HepG2 (cell line): ENCODE results near the gene PPP1R16B. TPM values are rescaled to one million over a fixed set of nuclear protein-coding genes. Genes with fewer than 3 reads are reported as not detected.

ENCODE experiments used
- AFF4 ChIP-seq: sonication (generic); formaldehyde crosslinking; IDR thresholded peaks from 2 replicates; pipeline ENCODE4 v1.4.0; 2020; ENCODE audit warnings: missing genetic modification reagents
- ATF7-NPFF ChIP-seq: sonication (generic); formaldehyde crosslinking; IDR thresholded peaks from 2 replicates; pipeline ENCODE4 v1.8.1; 2023; ENCODE audit warnings: mild to moderate bottlenecking, low read depth, missing genetic modification reagents, moderate library complexity
- ERF ChIP-seq: IDR thresholded peaks from 2 replicates; pipeline ENCODE4 v1.6.1; 2018; ENCODE audit warnings: missing biosample characterization, missing genetic modification reagents
- ETV6 ChIP-seq: sonication (generic); formaldehyde crosslinking; conservative IDR thresholded peaks from 2 replicates; pipeline ENCODE4 v1.4.0; 2020; ENCODE audit warnings: missing genetic modification reagents
- GATA4 ChIP-seq: sonication (generic); IDR thresholded peaks from 2 replicates; pipeline ENCODE4 v1.6.1; 2016; ENCODE audit warnings: antibody characterized with exemption, low read depth, borderline replicate concordance
- GMEB1 ChIP-seq: sonication (generic); formaldehyde crosslinking; IDR thresholded peaks from 2 replicates; pipeline ENCODE4 v1.5.1; 2020; ENCODE audit warnings: missing genetic modification reagents, mild to moderate bottlenecking, borderline replicate concordance
- GMEB2 ChIP-seq: IDR thresholded peaks from 2 replicates; pipeline ENCODE4 v1.6.1; 2016; ENCODE audit warnings: missing biosample characterization, missing genetic modification reagents, low read depth
- KDM4B ChIP-seq: sonication (generic); formaldehyde crosslinking; IDR thresholded peaks from 2 replicates; pipeline ENCODE4 v1.4.0; 2020; ENCODE audit warnings: missing genetic modification reagents
- PRDM15 ChIP-seq: sonication (generic); formaldehyde crosslinking; IDR thresholded peaks from 2 replicates; pipeline ENCODE4 v1.4.0; 2020; ENCODE audit warnings: missing genetic modification reagents
- RBM39 ChIP-seq: fragments of 200-400 bp; formaldehyde crosslinking; IDR thresholded peaks from one replicate; pipeline ENCODE4 v1.6.1; 2018; ENCODE audit warnings: antibody characterized with exemption, mild to moderate bottlenecking, low read depth, low read length; ENCODE audit not compliant: poor library complexity, severe bottlenecking
- REL ChIP-seq: sonication (generic); formaldehyde crosslinking; conservative IDR thresholded peaks from 2 replicates; pipeline ENCODE4 v1.8.0; 2022; ENCODE audit warnings: mild to moderate bottlenecking, missing genetic modification reagents, moderate library complexity
- THYN1 ChIP-seq: sonication (generic); formaldehyde crosslinking; IDR thresholded peaks from 2 replicates; pipeline ENCODE4 v1.8.1; 2023; ENCODE audit warnings: low read depth, mild to moderate bottlenecking, moderate library complexity, missing genetic modification reagents, borderline replicate concordance
- ZNF75D ChIP-seq: sonication (generic); formaldehyde crosslinking; IDR thresholded peaks from 2 replicates; pipeline ENCODE4 v1.8.1; 2023; ENCODE audit warnings: missing genetic modification reagents, mild to moderate bottlenecking, borderline replicate concordance
- polyA plus RNA-seq, 8 experiments: library from polyadenylated mRNA; depleted of rRNA in 3 of 8; stranded (reverse) in 7 of 8; unstranded in 1 of 8; fragments of >200 nt; fragmentation: Illumina TruSeq in 4 of 8; extraction: Trizol in 4 of 8; gene quantifications; 2 replicates each; pipeline versions ENCODE4 v1.2.1 to v1.2.3, GENCODE V29; 2011 to 2016; ENCODE audit warnings: low read depth in 4 of 8, missing spikeins in 1 of 8, mixed read lengths in 1 of 8; ENCODE audit not compliant: insufficient read depth in 1 of 8
- total RNA-seq, 5 experiments: library from RNA; depleted of rRNA; stranded (reverse); fragments of >200 nt; fragmentation: Illumina TruSeq; extraction: Trizol; gene quantifications; 2 replicates each; pipeline ENCODE4 v1.2.3, GENCODE V29; 2016; ENCODE audit warnings: low read depth in 1 of 5
- TF ChIP-seq, protein P1 (sequence below): sonication (generic); formaldehyde crosslinking; IDR thresholded peaks from 2 replicates; pipeline ENCODE4 v1.4.0; 2020; ENCODE audit warnings: mild to moderate bottlenecking, missing genetic modification reagents, borderline replicate concordance

The PPP1R16B gene
- total and polyA plus RNA-seq, 2 of the 13 experiments (the other 11 are each of a cell fraction or from before 2014, with no cell fraction given), result 0.02 to 0.11 TPM

GRCh38 chr20:38926142-38926933 is 120.8 kb downstream of the PPP1R16B start, which contains the start of gene FAM83D (continued):
- TF ChIP-seq PRDM15 (CRISPR knock-in tag), result 0 out of 2 replicates have a peak, but pooled peaks have one; percentile 24
- peak; percentile 9; the same call in 1 of the 2 replicates for TF ChIP-seq REL (CRISPR knock-in tag)
- no peak for TF ChIP-seq GMEB2 (CRISPR knock-in tag)
- no peak; the same call in none of the 2 replicates for TF ChIP-seq ERF (CRISPR knock-in tag)
- peak; percentile 90; the same call in 1 of the 2 replicates for TF ChIP-seq AFF4 (CRISPR knock-in tag)
- peak; percentile 99 for TF ChIP-seq THYN1 (CRISPR knock-in tag)
- peak; percentile 96 for TF ChIP-seq ATF7-NPFF (CRISPR knock-in tag)
- no peak for TF ChIP-seq RBM39
- TF ChIP-seq KDM4B (CRISPR knock-in tag), result no peak
- peak; percentile 46; the same call in 1 of the 2 replicates for TF ChIP-seq ETV6 (CRISPR knock-in tag)
- TF ChIP-seq, protein P1, sequence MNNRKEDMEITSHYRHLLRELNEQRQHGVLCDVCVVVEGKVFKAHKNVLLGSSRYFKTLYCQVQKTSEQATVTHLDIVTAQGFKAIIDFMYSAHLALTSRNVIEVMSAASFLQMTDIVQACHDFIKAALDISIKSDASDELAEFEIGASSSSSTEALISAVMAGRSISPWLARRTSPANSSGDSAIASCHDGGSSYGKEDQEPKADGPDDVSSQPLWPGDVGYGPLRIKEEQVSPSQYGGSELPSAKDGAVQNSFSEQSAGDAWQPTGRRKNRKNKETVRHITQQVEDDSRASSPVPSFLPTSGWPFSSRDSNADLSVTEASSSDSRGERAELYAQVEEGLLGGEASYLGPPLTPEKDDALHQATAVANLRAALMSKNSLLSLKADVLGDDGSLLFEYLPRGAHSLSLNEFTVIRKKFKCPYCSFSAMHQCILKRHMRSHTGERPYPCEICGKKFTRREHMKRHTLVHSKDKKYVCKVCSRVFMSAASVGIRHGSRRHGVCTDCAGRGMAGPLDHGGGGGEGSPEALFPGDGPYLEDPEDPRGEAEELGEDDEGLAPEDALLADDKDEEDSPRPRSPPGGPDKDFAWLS (CRISPR knock-in tag), result no peak
- 0 out of 2 replicates have a peak, but pooled peaks have one; percentile 51 for TF ChIP-seq ZNF75D
- TF ChIP-seq GMEB1 (CRISPR knock-in tag), result peak; percentile 63
- peak; percentile 88; the same call in 1 of the 2 replicates for TF ChIP-seq GATA4
